GM23338 (cell line): ENCODE data around the gene AMOTL1. TPM values are rescaled to one million over a fixed set of nuclear protein-coding genes. Genes with fewer than 3 reads are reported as not detected.

Experiments used
- ATAC-seq: fragments of 200-7000 bp; cut with Tn5 transposase; 3 replicates; pipeline ENCODE4 v1.9.1; 2020
- DNase-seq: peaks from one replicate; pipeline ENCODE4 v3.0.0-alpha.2; 2015; ENCODE audit warnings: low spot score
- H2AFZ ChIP-seq: fragments of 200-600 bp; sonication (generic); 2 replicates; pipeline ENCODE4 v1.8.0; 2016; ENCODE audit warnings: antibody characterized with exemption, mild to moderate bottlenecking, moderate library complexity
- H3F3A ChIP-seq: fragments of 200-600 bp; sonication (generic); replicated peaks from 2 replicates; pipeline ENCODE4 v1.8.0; 2017; ENCODE audit warnings: antibody characterized with exemption, mixed run types, low read depth
- H3K27ac ChIP-seq: fragments of 200-600 bp; sonication (generic); 2 replicates; pipeline ENCODE4 v1.6.1; 2016; ENCODE audit warnings: low read depth
- H3K27me3 ChIP-seq: fragments of 200-600 bp; sonication (generic); 2 replicates; pipeline ENCODE4 v1.8.0; 2016; ENCODE audit warnings: mild to moderate bottlenecking, mixed run types, moderate library complexity; ENCODE audit not compliant: insufficient read depth
- H3K36me3 ChIP-seq: fragments of 200-600 bp; sonication (generic); 2 replicates; pipeline ENCODE4 v1.8.0; 2016; ENCODE audit warnings: mild to moderate bottlenecking; ENCODE audit not compliant: insufficient read depth
- H3K4me1 ChIP-seq: fragments of 200-600 bp; sonication (generic); 2 replicates; pipeline ENCODE4 v1.8.0; 2016; ENCODE audit warnings: mild to moderate bottlenecking, moderate library complexity; ENCODE audit not compliant: insufficient read depth
- H3K4me2 ChIP-seq: fragments of 200-600 bp; sonication (generic); 2 replicates; pipeline ENCODE4 v1.7.1; 2017; ENCODE audit warnings: mixed run types
- H3K4me3 ChIP-seq: fragments of 200-600 bp; sonication (generic); 2 replicates; pipeline ENCODE4 v1.6.1; 2016; ENCODE audit warnings: mixed run types
- H3K79me2 ChIP-seq: fragments of 200-600 bp; sonication (generic); replicated peaks from 2 replicates; pipeline ENCODE4 v1.8.0; 2017; ENCODE audit warnings: mild to moderate bottlenecking; ENCODE audit not compliant: insufficient read depth
- H3K9me2 ChIP-seq: fragments of 200-600 bp; sonication (generic); 2 replicates; pipeline ENCODE4 v1.8.0; 2017; ENCODE audit not compliant: insufficient read depth
- H4K20me1 ChIP-seq: fragments of 200-600 bp; sonication (generic); replicated peaks from 2 replicates; pipeline ENCODE4 v1.8.0; 2017; ENCODE audit warnings: mild to moderate bottlenecking; ENCODE audit not compliant: insufficient read depth
- H3K27ac Mint-ChIP-seq: 2 replicates; pipeline ENCODE4 v1.8.0; 2020; ENCODE audit warnings: inconsistent platforms, mild to moderate bottlenecking, moderate library complexity, mixed read lengths
- H3K27me3 Mint-ChIP-seq: 3 replicates; pipeline ENCODE4 v1.8.0; 2022; ENCODE audit warnings: low read depth, mild to moderate bottlenecking, moderate library complexity, mixed read lengths, inconsistent platforms; ENCODE audit not compliant: insufficient read depth, poor library complexity
- H3K36me3 Mint-ChIP-seq: 3 replicates; pipeline ENCODE4 v1.8.0; 2021; ENCODE audit warnings: low read depth, mild to moderate bottlenecking, inconsistent platforms, moderate library complexity, mixed read lengths
- H3K4me1 Mint-ChIP-seq: 3 replicates; pipeline ENCODE4 v1.8.0; 2020; ENCODE audit warnings: mild to moderate bottlenecking, inconsistent platforms, mixed read lengths
- H3K4me3 Mint-ChIP-seq: 3 replicates; pipeline ENCODE4 v1.8.0; 2021; ENCODE audit warnings: moderate library complexity, mild to moderate bottlenecking, inconsistent platforms, mixed read lengths
- H3K9me3 Mint-ChIP-seq: 3 replicates; pipeline ENCODE4 v1.8.0; 2020; ENCODE audit warnings: moderate library complexity, mild to moderate bottlenecking, inconsistent platforms, mixed read lengths
- CTCF ChIP-seq, 2 experiments: fragments of 200-600 bp in 1 of 2; sonication (generic) in 1 of 2; conservative IDR thresholded peaks; 2 replicates each; pipeline versions ENCODE4 v1.5.1 to v1.6.1; 2016 to 2017; ENCODE audit warnings: antibody characterized with exemption in 2 of 2, low read depth in 2 of 2, mild to moderate bottlenecking in 2 of 2, moderate library complexity in 1 of 2
- ETS1 ChIP-seq: IDR thresholded peaks from 2 replicates; pipeline ENCODE4 v1.6.1; 2016; ENCODE audit warnings: antibody characterized with exemption
- EZH2 ChIP-seq: fragments of 200-600 bp; sonication (generic); IDR thresholded peaks from one replicate; pipeline ENCODE4 v1.8.0; 2017; ENCODE audit warnings: antibody characterized with exemption, mild to moderate bottlenecking, low read depth; ENCODE audit not compliant: unreplicated experiment
- JUNB ChIP-seq: IDR thresholded peaks from one replicate; pipeline ENCODE4 v1.6.1; 2016; ENCODE audit warnings: antibody characterized with exemption; ENCODE audit not compliant: unreplicated experiment
- NANOG ChIP-seq: IDR thresholded peaks from 2 replicates; pipeline ENCODE4 v1.6.1; 2016; ENCODE audit warnings: antibody characterized with exemption, borderline replicate concordance
- POLR2AphosphoS5 ChIP-seq: IDR thresholded peaks from 2 replicates; pipeline ENCODE4 v1.6.1; 2016; ENCODE audit warnings: antibody characterized with exemption, low read depth
- ZNF114 ChIP-seq: fragments of 250-450 bp; sonication (Bioruptor Pico); IDR thresholded peaks from 2 replicates; pipeline ENCODE4 v1.5.0; 2020; ENCODE audit warnings: mild to moderate bottlenecking, moderate library complexity
- polyA plus RNA-seq: library from polyadenylated mRNA; unstranded; fragments of >200 nt; fragmentation: Nextera tagmentation; extraction: Ambion mirVana; gene quantifications from 2 replicates; pipeline ENCODE4 v1.2.1, GENCODE V29; 2016
- total RNA-seq: library from RNA; depleted of rRNA; stranded (reverse); fragments of >200 nt; shearing (Covaris generic); gene quantifications from 2 replicates; pipeline ENCODE4 v1.2.3, GENCODE V29; 2014
- TF ChIP-seq, protein P1 (sequence below): IDR thresholded peaks from one replicate; pipeline ENCODE4 v1.6.1; 2018; ENCODE audit warnings: antibody characterized with exemption; ENCODE audit not compliant: unreplicated experiment

AMOTL1 gene
- total and polyA plus RNA-seq, 2 experiments from 2014 or later = 4.3 to 18.7 TPM

DNA sequence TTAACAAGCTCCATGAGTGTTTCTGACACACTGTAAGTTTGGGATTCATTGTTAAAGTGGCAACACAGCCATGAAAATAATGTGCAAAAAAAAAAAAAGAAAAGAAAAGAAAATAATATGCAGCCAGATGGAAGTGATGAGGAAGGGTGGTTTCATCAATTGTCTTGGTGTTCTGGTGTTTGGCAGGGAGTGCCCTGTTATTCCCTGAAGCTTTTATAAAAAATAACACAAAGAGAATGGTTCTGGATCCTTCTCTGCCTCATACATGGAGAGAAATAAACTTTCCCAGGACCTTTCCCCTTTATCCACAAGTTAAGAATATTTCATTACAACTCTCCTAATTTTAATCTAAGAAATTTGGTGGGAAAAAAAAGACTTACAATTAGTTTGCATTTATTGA lies 16.7 kb downstream of the AMOTL1 start (continued):
- TF ChIP-seq, protein P1, sequence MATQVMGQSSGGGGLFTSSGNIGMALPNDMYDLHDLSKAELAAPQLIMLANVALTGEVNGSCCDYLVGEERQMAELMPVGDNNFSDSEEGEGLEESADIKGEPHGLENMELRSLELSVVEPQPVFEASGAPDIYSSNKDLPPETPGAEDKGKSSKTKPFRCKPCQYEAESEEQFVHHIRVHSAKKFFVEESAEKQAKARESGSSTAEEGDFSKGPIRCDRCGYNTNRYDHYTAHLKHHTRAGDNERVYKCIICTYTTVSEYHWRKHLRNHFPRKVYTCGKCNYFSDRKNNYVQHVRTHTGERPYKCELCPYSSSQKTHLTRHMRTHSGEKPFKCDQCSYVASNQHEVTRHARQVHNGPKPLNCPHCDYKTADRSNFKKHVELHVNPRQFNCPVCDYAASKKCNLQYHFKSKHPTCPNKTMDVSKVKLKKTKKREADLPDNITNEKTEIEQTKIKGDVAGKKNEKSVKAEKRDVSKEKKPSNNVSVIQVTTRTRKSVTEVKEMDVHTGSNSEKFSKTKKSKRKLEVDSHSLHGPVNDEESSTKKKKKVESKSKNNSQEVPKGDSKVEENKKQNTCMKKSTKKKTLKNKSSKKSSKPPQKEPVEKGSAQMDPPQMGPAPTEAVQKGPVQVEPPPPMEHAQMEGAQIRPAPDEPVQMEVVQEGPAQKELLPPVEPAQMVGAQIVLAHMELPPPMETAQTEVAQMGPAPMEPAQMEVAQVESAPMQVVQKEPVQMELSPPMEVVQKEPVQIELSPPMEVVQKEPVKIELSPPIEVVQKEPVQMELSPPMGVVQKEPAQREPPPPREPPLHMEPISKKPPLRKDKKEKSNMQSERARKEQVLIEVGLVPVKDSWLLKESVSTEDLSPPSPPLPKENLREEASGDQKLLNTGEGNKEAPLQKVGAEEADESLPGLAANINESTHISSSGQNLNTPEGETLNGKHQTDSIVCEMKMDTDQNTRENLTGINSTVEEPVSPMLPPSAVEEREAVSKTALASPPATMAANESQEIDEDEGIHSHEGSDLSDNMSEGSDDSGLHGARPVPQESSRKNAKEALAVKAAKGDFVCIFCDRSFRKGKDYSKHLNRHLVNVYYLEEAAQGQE = no peak
- TF ChIP-seq ZNF114 (CRISPR knock-in tag) (no peak), CTCF (conservative IDR thresholded peaks at IDR 0.05; ENCODE audit: low read depth in 2 of 2) (no peak)

DNA sequence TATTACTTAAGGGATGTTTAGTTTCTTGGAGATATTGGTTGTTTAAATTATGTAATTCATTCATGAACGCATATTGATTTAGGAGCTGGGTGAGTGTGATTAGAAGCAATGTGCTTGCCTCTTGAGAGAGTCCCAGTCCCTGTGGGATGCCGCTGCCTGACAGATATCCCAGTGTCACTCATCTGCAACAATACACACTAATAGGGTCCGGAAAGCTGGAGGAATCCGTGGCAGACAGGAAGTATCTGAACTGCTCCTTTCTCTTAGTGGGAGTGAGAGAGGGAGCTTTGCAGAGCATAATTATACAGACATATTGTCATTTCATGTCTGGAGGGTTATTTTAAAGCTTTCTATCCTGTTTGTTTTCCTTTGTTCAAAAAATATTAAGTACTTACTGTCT lies 17.4 kb downstream of the AMOTL1 start:
- Histone ChIP-seq H3K4me3 (no peak overlapping the region), H2AFZ (no peak overlapping the region), H4K20me1 (no peaks in the 10 kb centered on the region), H3K27me3 (no peaks in the 10 kb centered on the region), H3K27ac (no peak overlapping the region), H3K4me2 (no peak overlapping the region), H3F3A (no peaks in the 10 kb centered on the region), H3K9me2 (no peaks in the 10 kb centered on the region), H3K36me3 (no peaks in the 10 kb centered on the region), H3K4me1 (peaks cover 32% of the 10 kb centered on the region), H3K79me2 (peaks cover 85% of the 10 kb centered on the region)
- Mint-ChIP-seq H3K27me3 (no peaks in the 10 kb centered on the region), H3K27ac (no peak overlapping the region), H3K9me3 (no peaks in the 10 kb centered on the region), H3K4me1 (peaks cover 69% of the 10 kb centered on the region), H3K36me3 (peaks cover 3% of the 10 kb centered on the region; the same call in 1 of the 3 replicates), H3K4me3 (no peak overlapping the region)
- DNase-seq (no peak), ATAC-seq (no peak)
- TF ChIP-seq, protein P1 = no peak
- no peak for TF ChIP-seq POLR2AphosphoS5
- TF ChIP-seq EZH2 = no peak
- no peak for TF ChIP-seq ZNF114 (CRISPR knock-in tag)
- no peak for TF ChIP-seq NANOG
- TF ChIP-seq JUNB = no peak
- no peak for TF ChIP-seq ETS1
